Melanocyte of skin (primary cell): Measurements from ENCODE around the gene CCL5. TPM values are rescaled to one million over a fixed set of nuclear protein-coding genes. Genes with fewer than 3 reads are reported as not detected.

Experiments used
- small RNA-seq, 2 donors: library from RNA; depleted of rRNA; stranded (forward); fragments of <200 nt; gene quantifications; one replicate each; pipeline ENCODE3, GENCODE V24; 2012
- total RNA-seq, 2 donors: library from RNA; depleted of rRNA; stranded (reverse); fragments of >200 nt; gene quantifications; 2 replicates each; pipeline ENCODE4 v1.2.3, GENCODE V29; 2012

The CCL5 gene
- total RNA-seq: 1 to 10 TPM in 1 of 2 donors, under 1 TPM in 1; 0.67 to 2.8 TPM

GRCh38 chr17:35879773-35880654, at the start of gene CCL5:
Gene CCL5 (minus strand): TSS chr17:35880360.

DNA sequence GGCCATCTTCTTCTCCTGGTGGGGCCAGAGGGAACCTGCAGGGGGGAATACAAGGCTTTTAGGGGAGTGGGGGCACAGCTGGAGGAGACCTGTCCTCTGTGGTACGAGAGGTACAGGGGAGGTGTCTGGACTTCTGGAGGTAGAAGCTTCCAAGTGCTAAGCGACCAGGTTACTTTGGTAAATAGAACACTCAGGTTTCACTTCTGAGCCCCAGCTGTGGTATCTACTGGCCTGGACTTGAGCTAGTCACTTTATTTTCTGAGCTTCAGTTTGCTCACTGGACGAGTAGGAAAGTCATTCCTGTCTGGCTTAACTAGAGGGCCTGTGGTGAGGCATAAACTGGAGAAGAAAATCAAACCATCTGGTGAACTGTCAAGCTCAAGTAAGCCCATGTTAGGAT, 11.4 kb downstream of the CCL5 start, which contains the start of gene HEATR9:
Gene HEATR9 (minus strand): TSS at position 155 of the 400 bp plus-strand sequence. CDS start 149 bp downstream, at position 6.

Small RNA genes within 50 kb of the gene (small RNA-seq; reads per million reads assigned to genes)
- 370 to 1,230 reads per million in 2 donors for gene RF00100

Other genes with a start within 250 kb of the CCL5 start
- gene RASL10B, start 148.7 kb downstream of the CCL5 start, total RNA-seq: under 1 TPM; 0.33 to 0.69 TPM
- not detected for gene GAS2L2, start 127.1 kb downstream of the CCL5 start, total RNA-seq
- gene C17orf50, start 119.5 kb downstream of the CCL5 start, total RNA-seq: not detected
- gene MMP28, start 84.7 kb downstream of the CCL5 start, total RNA-seq: not detected
- gene TAF15, start 70.9 kb downstream of the CCL5 start, total RNA-seq: 10 to 100 TPM; 29.9 to 41.6 TPM
- not detected for gene HEATR9, start 11.5 kb downstream of the CCL5 start, total RNA-seq
- gene RDM1, start 50.4 kb upstream of the CCL5 start, total RNA-seq: 1 to 10 TPM; 1.3 to 1.4 TPM
- not detected for gene LYZL6, start 63.4 kb upstream of the CCL5 start, total RNA-seq
- gene CCL16, start 101.1 kb upstream of the CCL5 start, total RNA-seq: not detected
- not detected for gene CCL14, start 106.4 kb upstream of the CCL5 start, total RNA-seq
- gene CCL15, start 121.2 kb upstream of the CCL5 start, total RNA-seq: not detected
- gene CCL23, start 137.6 kb upstream of the CCL5 start, total RNA-seq: not detected
- 1 to 10 TPM; 3.0 to 3.8 TPM for gene CCL18, start 183.9 kb upstream of the CCL5 start, total RNA-seq
- under 1 TPM in 1 of 2 donors, not detected in 1; 0.67 TPM for gene CCL3, start 209.8 kb upstream of the CCL5 start, total RNA-seq
- gene CCL4, start 223.5 kb upstream of the CCL5 start, total RNA-seq: not detected